Measurements from ENCODE around the gene SUCLA2.

Gene SUCLA2

DNA sequence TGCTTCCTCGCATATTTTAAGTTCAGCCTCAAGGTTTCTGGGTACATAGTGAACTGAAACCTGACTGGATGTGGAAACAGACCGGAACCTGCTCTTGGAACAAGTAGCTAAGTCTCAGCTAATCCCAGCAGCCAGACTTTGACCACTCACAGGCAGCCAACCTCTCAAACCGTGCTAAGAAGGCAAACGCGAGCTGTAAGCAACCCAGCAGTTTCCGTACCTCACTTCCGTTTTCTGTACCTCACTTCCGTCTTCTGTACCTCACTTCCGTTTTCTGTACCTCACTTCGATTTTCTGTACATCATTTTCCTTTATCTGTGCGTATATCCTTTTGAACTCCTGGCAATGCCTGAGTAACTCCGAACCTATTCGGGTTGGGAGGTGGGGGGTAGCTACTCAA, 96.8 kb downstream of the SUCLA2 start:
- DNase-seq (ENCODE audit: low read depth in 4 of 4, low spot score in 1 of 4): no peak

DNA sequence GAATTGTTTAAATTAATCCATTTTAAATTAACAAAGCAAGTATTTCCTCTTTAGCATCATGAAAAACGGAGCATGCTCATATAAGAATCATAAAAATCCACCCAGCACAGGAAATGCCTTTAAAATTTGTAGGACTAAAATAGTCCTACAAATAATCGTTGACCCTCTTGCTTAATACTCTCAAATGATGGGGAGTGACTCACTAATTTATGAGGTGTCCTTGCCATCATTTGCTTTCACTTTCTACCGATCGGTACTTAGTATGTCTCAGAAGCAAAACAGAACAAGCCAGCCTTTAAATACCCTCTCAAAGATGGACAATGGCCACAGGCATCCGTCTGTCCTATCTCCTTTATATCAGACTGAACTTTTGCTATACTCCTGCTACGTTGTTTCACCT, 97.2 kb downstream of the SUCLA2 start:
- no peak for DNase-seq (ENCODE audit: low read depth in 4 of 4, low spot score in 1 of 4)

DNA sequence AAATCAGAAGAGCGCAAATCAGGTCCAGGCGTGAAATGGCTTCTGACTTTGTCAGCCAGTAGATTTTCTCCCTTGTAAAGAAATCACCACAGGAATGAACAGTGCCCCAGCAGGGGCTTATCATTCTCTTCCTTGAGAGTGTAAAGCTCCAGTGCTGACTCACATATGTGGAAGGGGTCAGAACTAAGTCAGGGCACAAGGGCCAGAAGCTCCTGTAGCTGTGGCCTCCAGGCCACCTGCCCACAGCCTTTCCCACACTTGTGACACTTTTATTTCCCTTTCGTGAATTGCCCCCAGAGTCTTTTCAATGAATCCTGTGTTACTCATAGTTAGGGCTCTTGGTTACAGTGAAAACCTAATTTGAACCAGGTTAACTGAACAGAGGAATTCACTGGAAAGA, 99.6 kb downstream of the SUCLA2 start:
- DNase-seq (ENCODE audit: low read depth in 4 of 4, low spot score in 1 of 4): no peak

DNA sequence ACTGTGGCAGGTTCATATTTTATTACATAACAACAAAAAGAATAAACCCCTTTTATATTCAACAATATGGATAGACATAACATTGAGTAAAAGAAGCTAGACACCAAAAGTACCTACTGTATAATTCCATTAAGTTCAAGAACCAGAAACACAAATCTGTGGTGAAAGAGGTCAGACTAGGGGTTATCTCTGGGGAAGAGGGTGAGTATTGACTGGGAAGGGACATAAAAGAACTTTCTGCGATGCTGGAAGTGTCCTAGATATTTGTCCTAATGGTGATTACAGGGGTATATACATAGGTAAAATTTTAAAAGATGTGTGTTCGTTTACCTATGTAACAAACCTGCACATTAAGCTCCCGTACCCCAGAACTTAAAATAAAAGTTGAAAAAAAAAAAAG, 103.0 kb downstream of the SUCLA2 start:
- no peak for DNase-seq (ENCODE audit: low read depth in 4 of 4, low spot score in 1 of 4)

DNA sequence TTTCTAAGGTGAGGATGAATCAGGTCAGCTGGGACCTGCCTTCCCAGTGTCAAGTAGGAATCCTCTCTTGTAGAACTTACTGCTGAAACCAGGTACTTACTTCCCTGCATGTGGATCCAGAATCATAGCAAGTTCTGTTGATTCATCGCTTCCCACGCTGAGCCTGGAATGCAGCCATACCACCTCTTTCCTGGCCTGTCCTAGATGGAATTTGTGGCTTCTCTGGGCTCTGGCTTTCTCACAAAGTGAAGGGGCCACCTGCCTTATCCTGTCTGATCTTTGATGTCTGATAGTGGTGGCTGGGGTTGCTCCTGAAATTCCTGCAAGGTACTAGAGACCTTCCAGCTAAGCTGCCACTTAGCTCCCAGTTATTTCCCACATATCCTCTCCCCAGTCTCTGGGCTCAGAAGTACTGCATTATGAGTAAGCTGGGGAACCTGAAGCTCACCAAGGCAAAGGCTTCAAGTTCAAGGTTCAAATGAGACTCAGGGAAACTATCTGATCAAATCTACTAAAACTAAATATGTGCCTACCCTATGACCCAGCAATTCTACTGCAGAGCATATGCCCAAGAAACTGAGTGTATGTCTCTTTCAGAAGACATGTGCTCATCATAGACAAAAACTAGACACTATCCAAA, 103.5 kb downstream of the SUCLA2 start:
- DNase-seq (ENCODE audit: low read depth in 4 of 4, low spot score in 1 of 4): no peak

DNA sequence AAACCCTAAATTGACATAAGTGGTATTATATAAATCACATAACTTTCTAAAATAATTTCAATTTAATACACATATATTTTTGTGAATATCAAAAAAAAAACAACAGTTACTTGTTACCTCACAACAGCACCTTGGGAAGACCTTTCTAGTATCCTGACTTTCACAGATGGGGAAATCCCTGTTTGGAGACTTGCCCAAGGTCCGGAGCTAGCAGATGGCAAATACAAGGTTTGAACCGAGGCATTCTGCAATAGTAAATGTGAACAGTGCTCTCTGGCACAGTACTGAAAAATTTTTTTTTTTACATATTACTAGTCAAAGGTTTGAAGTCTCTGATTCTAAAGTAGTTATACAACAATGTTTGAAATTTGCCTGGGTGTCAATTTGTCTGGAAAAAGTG, 104.5 kb downstream of the SUCLA2 start:
- no peak for DNase-seq (ENCODE audit: low read depth in 4 of 4, low spot score in 1 of 4)

DNA sequence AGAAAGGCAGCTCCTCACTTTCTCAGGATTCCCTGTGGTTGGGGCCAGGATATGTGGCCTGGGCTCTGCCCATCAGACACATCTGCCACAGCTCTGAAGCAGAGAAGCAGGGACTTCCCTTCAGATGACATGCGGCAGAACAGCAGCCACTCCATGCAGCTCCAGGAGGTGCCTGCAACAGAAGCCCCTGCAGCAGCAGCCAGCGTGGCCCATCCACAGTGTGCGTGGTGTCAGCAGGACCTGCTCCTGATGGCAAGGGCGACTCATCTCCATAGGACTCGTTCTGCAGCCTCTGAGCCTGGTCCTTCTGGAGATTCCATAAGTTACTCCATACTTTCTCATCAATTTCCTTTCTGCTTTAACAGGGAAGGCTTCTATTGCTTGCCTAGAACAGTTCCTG, 105.0 kb downstream of the SUCLA2 start:
- DNase-seq (ENCODE audit: low read depth in 4 of 4, low spot score in 1 of 4): no peak

DNA sequence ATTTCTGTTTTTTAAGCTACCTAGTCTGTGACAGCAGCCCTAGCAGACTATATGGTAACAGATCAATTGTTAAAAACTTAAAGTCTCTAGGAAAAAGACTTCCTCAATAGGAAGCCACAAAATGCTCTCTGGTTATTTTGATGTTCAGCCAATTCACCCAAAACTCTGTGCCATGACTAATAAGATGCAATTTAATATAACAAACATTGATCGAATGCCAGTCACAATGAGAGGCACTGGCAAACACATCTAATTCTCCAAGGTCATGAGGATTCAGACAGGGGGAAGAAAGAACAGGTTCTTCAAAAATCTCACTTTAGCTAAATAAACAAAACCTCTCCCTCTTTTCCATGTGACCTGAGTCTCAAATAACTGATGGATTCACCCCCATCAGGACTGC, 107.5 kb downstream of the SUCLA2 start:
- DNase-seq (ENCODE audit: low read depth in 4 of 4, low spot score in 1 of 4): no peak

Data from stimulated activated CD4-positive, alpha-beta T cell treated with anti-CD3 and anti-CD28 coated beads, Interleukin-1b, Interleukin-23, amount 100 ng/mL, for 24 hours (primary cell).